Neural cell (in vitro differentiated cells): ENCODE data around the gene STMN3.

Source experiments
- CTCF ChIP-seq: fragments of 450-650 bp; IDR thresholded peaks from 2 replicates; pipeline ENCODE4 v1.5.1; 2014; ENCODE audit warnings: antibody characterized with exemption, mild to moderate bottlenecking, moderate library complexity; ENCODE audit not compliant: poor library complexity, severe bottlenecking
- RAD21 ChIP-seq: fragments of 450-650 bp; conservative IDR thresholded peaks from 2 replicates; pipeline ENCODE4 v1.6.1; 2014; ENCODE audit warnings: antibody characterized with exemption, mild to moderate bottlenecking, moderate library complexity

- TF ChIP-seq RAD21 (no peak), CTCF (no peak)
Measured at GRCh38 chr20:63606686-63607085, 46.5 kb downstream of the STMN3 start.
